H1 (cell line): ENCODE results near the gene CEBPG. TPM values are rescaled to one million over a fixed set of nuclear protein-coding genes. Genes with fewer than 3 reads are reported as not detected.

Experiments
- CTCF ChIA-PET: fragments of 300-600 bp; sonication (Branson Sonifier 250); formaldehyde crosslinking; loops from one replicate; lab custom pipeline; 2021; ENCODE audit not compliant: partially characterized antibody; lab: Charles Lee
- POLR2A ChIA-PET: fragments of 300-600 bp; sonication (Branson Sonifier 250); formaldehyde crosslinking; loops from one replicate; lab custom pipeline; 2021; ENCODE audit warnings: inconsistent platforms; ENCODE audit not compliant: partially characterized antibody; lab: Charles Lee
- DNase-seq, 2 experiments: peaks; one replicate each; pipeline versions ENCODE4 v3.0.0 to v3.0.0-alpha.2; 2010 to 2022; ENCODE audit warnings: low spot score in 2 of 2, low read depth in 1 of 2, mixed read lengths in 1 of 2
- FAIRE-seq: peaks from 2 replicates; lab custom pipeline; 2011; peaks lifted over from hg19 to GRCh38; lab: Jason Lieb, UNC
- H2AFZ ChIP-seq: 2 replicates; pipeline ENCODE4 v1.8.1; 2012; ENCODE audit warnings: low read length, inconsistent platforms
- H2AK5ac ChIP-seq: 2 replicates; pipeline ENCODE4 v1.6.1; 2013; ENCODE audit warnings: low read depth, low read length
- H2BK120ac ChIP-seq: replicated peaks from 2 replicates; pipeline ENCODE3; 2013; ENCODE audit warnings: low read depth, low read length, inconsistent platforms
- H2BK12ac ChIP-seq: 2 replicates; pipeline ENCODE4 v1.6.1; 2013; ENCODE audit warnings: low read depth, low read length
- H2BK15ac ChIP-seq: 2 replicates; pipeline ENCODE4 v1.6.1; 2013; ENCODE audit warnings: low read length
- H2BK20ac ChIP-seq: 2 replicates; pipeline ENCODE4 v1.6.1; 2013; ENCODE audit warnings: low read length
- H2BK5ac ChIP-seq: 2 replicates; pipeline ENCODE4 v1.6.1; 2013; ENCODE audit warnings: low read depth, low read length
- H3K14ac ChIP-seq: 2 replicates; pipeline ENCODE4 v1.6.1; 2013; ENCODE audit warnings: inconsistent platforms; ENCODE audit not compliant: insufficient read length
- H3K18ac ChIP-seq: 2 replicates; pipeline ENCODE4 v1.6.1; 2013; ENCODE audit warnings: low read length; ENCODE audit errors: extremely low read depth
- H3K23ac ChIP-seq: 2 replicates; pipeline ENCODE4 v1.6.1; 2013; ENCODE audit warnings: inconsistent platforms; ENCODE audit not compliant: insufficient read length
- H3K23me2 ChIP-seq: 2 replicates; pipeline ENCODE4 v1.6.1; 2013; ENCODE audit warnings: low read depth, low read length
- H3K27ac ChIP-seq: 2 replicates; pipeline ENCODE4 v1.6.1; 2011; ENCODE audit warnings: low read depth, low read length, inconsistent platforms
- H3K27me3 ChIP-seq, 4 experiments: replicated peaks in 1 of 4; 1 replicate in 1 of 4; 2 replicates in 3 of 4; pipeline versions ENCODE4 v1.6.1 to v1.8.1; 2011 to 2013; ENCODE audit warnings: low read length in 3 of 4, mild to moderate bottlenecking in 3 of 4, inconsistent platforms in 2 of 4, mixed read lengths in 2 of 4, moderate library complexity in 1 of 4; ENCODE audit not compliant: control insufficient read depth in 3 of 4, insufficient read depth in 3 of 4; ENCODE audit errors: extremely low read depth in 1 of 4
- H3K36me3 ChIP-seq, 4 experiments: 2 replicates each; pipeline versions ENCODE4 v1.6.1 to v1.8.1; 2011 to 2013; ENCODE audit warnings: mild to moderate bottlenecking in 4 of 4, low read length in 3 of 4, moderate library complexity in 2 of 4, control low read depth in 1 of 4, inconsistent platforms in 1 of 4; ENCODE audit not compliant: insufficient read depth in 4 of 4, control insufficient read depth in 2 of 4
- H3K4ac ChIP-seq: replicated peaks from 2 replicates; pipeline ENCODE3; 2013; ENCODE audit warnings: low read length, low read depth, mixed read lengths, inconsistent platforms; ENCODE audit not compliant: insufficient read length
- H3K4me1 ChIP-seq, 4 experiments: replicated peaks in 1 of 4; 1 replicate in 1 of 4; 2 replicates in 3 of 4; pipeline versions ENCODE4 v1.6.1 to v1.8.1; 2011 to 2013; ENCODE audit warnings: low read length in 3 of 4, inconsistent platforms in 2 of 4, mixed read lengths in 1 of 4; ENCODE audit not compliant: insufficient read depth in 4 of 4, control insufficient read depth in 3 of 4
- H3K4me2 ChIP-seq, 2 experiments: 2 replicates each; pipeline versions ENCODE4 v1.6.1 to v1.8.1; 2011 to 2013; ENCODE audit warnings: low read depth in 2 of 2, low read length in 2 of 2, control low read depth in 1 of 2, inconsistent platforms in 1 of 2, mild to moderate bottlenecking in 1 of 2; ENCODE audit not compliant: insufficient read depth in 1 of 2
- H3K4me3 ChIP-seq, 4 experiments: fragments of 200-600, 300-600 bp in 1 of 4; sonication (generic), shearing (Covaris generic), sonication (Bioruptor Twin) in 1 of 4; 2 replicates each; pipeline versions ENCODE4 v1.5.1 to v1.8.1; 2011 to 2016; ENCODE audit warnings: low read length in 4 of 4, low read depth in 3 of 4, control low read depth in 2 of 4, inconsistent platforms in 2 of 4, mild to moderate bottlenecking in 2 of 4, mixed read lengths in 1 of 4, moderate library complexity in 1 of 4; ENCODE audit not compliant: insufficient read depth in 2 of 4; ENCODE audit errors: extremely low read depth in 1 of 4
- H3K56ac ChIP-seq: replicated peaks from 2 replicates; pipeline ENCODE3; 2013; ENCODE audit warnings: low read depth, mild to moderate bottlenecking, mixed read lengths, low read length, inconsistent platforms; ENCODE audit not compliant: insufficient read length
- H3K79me1 ChIP-seq: 2 replicates; pipeline ENCODE4 v1.6.1; 2013; ENCODE audit warnings: low read depth, low read length, control low read depth
- H3K79me2 ChIP-seq, 2 experiments: 2 replicates each; pipeline versions ENCODE4 v1.6.1 to v1.8.1; 2012 to 2013; ENCODE audit warnings: low read length in 2 of 2, mild to moderate bottlenecking in 2 of 2, inconsistent platforms in 1 of 2; ENCODE audit not compliant: insufficient read depth in 2 of 2, control insufficient read depth in 1 of 2
- H3K9ac ChIP-seq, 4 experiments: replicated peaks in 1 of 4; 1 replicate in 1 of 4; 2 replicates in 3 of 4; pipeline versions ENCODE4 v1.6.1 to v1.8.1; 2011 to 2013; ENCODE audit warnings: low read depth in 3 of 4, low read length in 3 of 4, control low read depth in 2 of 4, mild to moderate bottlenecking in 2 of 4, moderate library complexity in 2 of 4, inconsistent platforms in 1 of 4; ENCODE audit errors: extremely low read depth in 1 of 4
- H3K9me3 ChIP-seq, 2 experiments: 2 replicates each; pipeline versions ENCODE4 v1.6.1 to v1.8.1; 2012 to 2013; ENCODE audit warnings: mild to moderate bottlenecking in 2 of 2, moderate library complexity in 2 of 2, control low read depth in 1 of 2, inconsistent platforms in 1 of 2, low read depth in 1 of 2, low read length in 1 of 2, mixed read lengths in 1 of 2; ENCODE audit not compliant: insufficient read depth in 2 of 2
- H4K20me1 ChIP-seq, 2 experiments: replicated peaks in 1 of 2; 2 replicates each; pipeline versions ENCODE3 to v1.8.1; 2011 to 2013; ENCODE audit warnings: inconsistent platforms in 2 of 2, low read length in 2 of 2, mild to moderate bottlenecking in 1 of 2; ENCODE audit not compliant: insufficient read depth in 2 of 2, control insufficient read depth in 1 of 2
- H4K5ac ChIP-seq: 2 replicates; pipeline ENCODE4 v1.6.1; 2013; ENCODE audit warnings: low read length, low read depth, mixed read lengths, inconsistent platforms; ENCODE audit not compliant: insufficient read length
- H4K8ac ChIP-seq: 2 replicates; pipeline ENCODE4 v1.8.0; 2013; ENCODE audit warnings: mild to moderate bottlenecking, moderate library complexity, low read length, inconsistent platforms; ENCODE audit not compliant: insufficient read depth; ENCODE audit errors: extremely low read depth
- H4K91ac ChIP-seq: replicated peaks from 2 replicates; pipeline ENCODE3; 2013; ENCODE audit warnings: low read length, mixed read lengths, inconsistent platforms; ENCODE audit not compliant: insufficient read length
- ASH2L ChIP-seq: fragments of 200-600, 300-600 bp; sonication (generic); IDR thresholded peaks from one replicate; pipeline ENCODE4 v1.7.1; 2017; ENCODE audit warnings: low read length
- BACH1 ChIP-seq: IDR thresholded peaks from 2 replicates; pipeline ENCODE4 v1.6.1; 2012; ENCODE audit warnings: low read length, improper control_type of control experiment
- CEBPB ChIP-seq: IDR thresholded peaks from 2 replicates; pipeline ENCODE4 v1.6.1; 2012; ENCODE audit warnings: low read depth, low read length
- CTBP2 ChIP-seq: IDR thresholded peaks from 2 replicates; pipeline ENCODE4 v1.7.0; 2011; ENCODE audit warnings: borderline replicate concordance, mild to moderate bottlenecking, moderate library complexity, mixed read lengths, low read length; ENCODE audit not compliant: insufficient read depth, insufficient read length
- HDAC6 ChIP-seq: IDR thresholded peaks from one replicate; pipeline ENCODE4 v1.7.1; 2012; ENCODE audit warnings: low read depth, mild to moderate bottlenecking, inconsistent platforms, low read length, moderate library complexity
- KDM1A ChIP-seq: fragments of 200-600, 300-600 bp; sonication (generic); IDR thresholded peaks from 2 replicates; pipeline ENCODE4 v1.7.1; 2016; ENCODE audit warnings: mild to moderate bottlenecking, low read length, borderline replicate concordance
- KDM5A ChIP-seq: fragments of 200-600 bp; IDR thresholded peaks from 2 replicates; pipeline ENCODE4 v1.7.1; 2012; ENCODE audit warnings: mild to moderate bottlenecking, low read length, inconsistent platforms, mixed read lengths
- RNF2 ChIP-seq: fragments of 200-900, 300-1000 bp; sonication (generic); IDR thresholded peaks from 2 replicates; pipeline ENCODE4 v1.7.1; 2016; ENCODE audit warnings: borderline replicate concordance, low read depth, mild to moderate bottlenecking, antibody characterized with exemption, low read length; ENCODE audit not compliant: poor library complexity, severe bottlenecking; ENCODE audit errors: missing control alignments
- SUZ12 ChIP-seq: fragments of 200-600 bp; sonication (generic); IDR thresholded peaks from 2 replicates; pipeline ENCODE4 v1.6.1; 2012; ENCODE audit warnings: mild to moderate bottlenecking, inconsistent platforms, low read length, moderate library complexity, mixed read lengths
- WGBS, 2 experiments: shearing (Covaris generic) in 1 of 2; methylation state at CpG; one replicate each; pipeline versions ENCODE4 v1.1.6 to v1.1.7; 2013 to 2015; ENCODE audit warnings: low lambda C conversion rate in 2 of 2, mixed read lengths in 2 of 2, inconsistent platforms in 1 of 2, low coverage in 1 of 2, missing lambda C conversion rate in 1 of 2; ENCODE audit not compliant: insufficient replicate concordance in 2 of 2, insufficient coverage in 1 of 2, insufficient read length in 1 of 2; ENCODE audit errors: extremely low coverage in 1 of 2, missing lambda C conversion rate in 1 of 2; 5-methylcytosine and 5-hydroxymethylcytosine counted together
- polyA plus RNA-seq, 7 experiments: library from polyadenylated mRNA; depleted of rRNA in 3 of 7; stranded (reverse) in 5 of 7; unstranded in 2 of 7; fragments of >200 nt in 5 of 7; fragments of 200-250 nt in 2 of 7; gene quantifications; 1 replicate in 5 of 7; 2 replicates in 1 of 7; 4 replicates in 1 of 7; pipeline versions ENCODE4 v1.2.1 to v1.2.3, GENCODE V29; 2011 to 2013; ENCODE audit warnings: missing spikeins in 2 of 7, mixed read lengths in 2 of 7
- total RNA-seq: library from RNA; stranded (reverse); fragmentation: NEBNext Ultra II Directional; extraction: Animal tissue kit (Norgen Biotek cat#: 25700); gene quantifications from 2 replicates; pipeline ENCODE4 v1.2.1, GENCODE V29; 2021
- TF ChIP-seq, protein P1 (sequence below): IDR thresholded peaks from 2 replicates; pipeline ENCODE4 v1.6.1; 2012; ENCODE audit warnings: low read length, inconsistent platforms

Gene CEBPG
- total and polyA plus RNA-seq, 2 of the 8 experiments (the other 6 are each of a cell fraction or from before 2014, with no cell fraction given) = 12.3 to 35.4 TPM

DNA sequence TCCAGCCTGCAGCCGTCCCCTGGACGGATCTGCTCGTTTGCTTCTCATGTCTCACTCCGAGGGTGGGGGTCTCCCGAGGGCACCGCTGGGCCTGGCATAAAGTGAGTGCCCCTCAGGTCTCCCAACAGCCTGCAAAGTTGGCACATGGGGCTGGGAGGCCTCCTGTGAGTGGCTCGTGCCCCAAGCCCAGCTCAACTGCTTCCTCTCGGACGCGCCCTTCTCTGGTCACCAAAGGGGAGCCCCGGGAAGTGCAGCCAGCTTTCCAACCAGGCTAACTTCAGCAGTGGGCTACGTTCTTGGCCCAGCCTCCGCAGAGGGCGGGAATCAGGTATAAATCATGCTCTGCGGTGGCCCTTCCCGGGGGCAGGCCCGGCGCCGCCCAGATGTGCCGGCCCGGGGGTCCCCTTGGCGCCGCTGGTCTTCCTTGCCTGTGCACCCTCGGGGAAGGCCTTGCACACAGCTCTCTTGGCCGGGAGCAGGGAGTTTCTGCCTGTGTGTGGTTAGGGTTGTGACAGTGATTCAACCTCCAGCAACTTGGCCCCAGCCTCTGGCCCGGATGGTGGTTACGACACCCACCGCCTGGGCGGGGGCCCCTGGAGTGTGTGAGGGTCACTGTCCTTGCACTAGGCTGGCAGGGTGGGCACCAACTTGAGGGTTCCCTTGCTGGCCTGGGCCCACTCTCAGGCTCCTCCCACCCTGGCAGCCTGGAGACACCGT is 20.7 kb downstream of the CEBPG start:
- Histone ChIP-seq H3K4me2 (no peak overlapping the region), H3K14ac (no peak overlapping the region), H2BK15ac (no peak overlapping the region), H3K27me3 (no peaks in the 10 kb centered on the region), H2AFZ (no peak overlapping the region), H4K8ac (0 out of 2 replicates have a peak overlapping the region, but pooled peaks have one; percentile 9), H3K18ac (no peak overlapping the region), H3K4ac (no peak overlapping the region), H3K9me3 (no peaks in the 10 kb centered on the region), H2BK120ac (no peak overlapping the region), H2BK5ac (0 out of 2 replicates have a peak overlapping the region, but pooled peaks have one; percentile 52), H3K79me1 (peaks cover 1% of the 10 kb centered on the region; the same call in 1 of the 2 replicates), H3K4me3 (no peak overlapping the region), H2AK5ac (no peak overlapping the region), H3K23ac (no peak overlapping the region), H3K27ac (no peak overlapping the region), H4K20me1 (peaks cover 5 to 15% of the 10 kb centered on the region in 2 experiments), H4K5ac (no peak overlapping the region), H4K91ac (no peak overlapping the region), H3K36me3 (no peaks in the 10 kb centered on the region), H3K9ac (no peak overlapping the region), H2BK12ac (no peak overlapping the region), H2BK20ac (no peak overlapping the region), H3K23me2 (no peaks in the 10 kb centered on the region), H3K79me2 (no peaks in the 10 kb centered on the region), H3K56ac (no peak overlapping the region), H3K4me1 (peaks cover 0 to 14% (median 8%) of the 10 kb centered on the region in 4 experiments; a peak in 4 of 7 replicates)
- CTCF ChIA-PET = interaction anchor here (0.9 to 24.5 kb wide), 10 partner anchors 11 to 384 kb away, joined by 3 to 426 read pairs (median 4); no protein-coding TSS in a partner anchor
- DNase-seq = no peak
- POLR2A ChIA-PET = interaction anchor here (1.3 to 1.4 kb wide), 3 partner anchors 11 to 19 kb away, joined by 3 to 4 read pairs (median 3); no protein-coding TSS in a partner anchor
- FAIRE-seq = no peak
- 91% methylated on average over 30 of the region's 30 CpGs; no CpG with 5 or more reads in 1 of the 2 experiments for WGBS, 2 experiments
- TF ChIP-seq KDM5A (no peak), CTBP2 (no peak), KDM1A (no peak), BACH1 (no peak), SUZ12 (no peak), CEBPB (no peak), ASH2L (no peak), HDAC6 (no peak), RNF2 (no peak)
- TF ChIP-seq, protein P1, sequence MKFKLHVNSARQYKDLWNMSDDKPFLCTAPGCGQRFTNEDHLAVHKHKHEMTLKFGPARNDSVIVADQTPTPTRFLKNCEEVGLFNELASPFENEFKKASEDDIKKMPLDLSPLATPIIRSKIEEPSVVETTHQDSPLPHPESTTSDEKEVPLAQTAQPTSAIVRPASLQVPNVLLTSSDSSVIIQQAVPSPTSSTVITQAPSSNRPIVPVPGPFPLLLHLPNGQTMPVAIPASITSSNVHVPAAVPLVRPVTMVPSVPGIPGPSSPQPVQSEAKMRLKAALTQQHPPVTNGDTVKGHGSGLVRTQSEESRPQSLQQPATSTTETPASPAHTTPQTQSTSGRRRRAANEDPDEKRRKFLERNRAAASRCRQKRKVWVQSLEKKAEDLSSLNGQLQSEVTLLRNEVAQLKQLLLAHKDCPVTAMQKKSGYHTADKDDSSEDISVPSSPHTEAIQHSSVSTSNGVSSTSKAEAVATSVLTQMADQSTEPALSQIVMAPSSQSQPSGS = no peak
